Transverse colon (tissue), 4 donors: ENCODE data around the gene ANKRD34C. TPM values are rescaled to one million over a fixed set of nuclear protein-coding genes. Genes with fewer than 3 reads are reported as not detected.

Experiments
- DNase-seq: peaks from one replicate; pipeline ENCODE4 v3.0.0-alpha.2; 2019
- H3K27ac ChIP-seq, 4 donors: fragments of 200-600 bp; sonication (generic); 2 replicates each; pipeline ENCODE4 v1.5.1; 2016 to 2018; ENCODE audit warnings: inconsistent platforms in 4 of 4
- H3K27me3 ChIP-seq: fragments of 200-600 bp; sonication (generic); 2 replicates; pipeline ENCODE4 v1.5.1; 2017; ENCODE audit warnings: inconsistent platforms
- H3K36me3 ChIP-seq, 4 donors: fragments of 200-600 bp; sonication (generic); 2 replicates each; pipeline ENCODE4 v1.5.1; 2017 to 2019; ENCODE audit warnings: inconsistent platforms in 4 of 4
- H3K4me1 ChIP-seq, 4 donors: fragments of 200-600 bp; sonication (generic); 2 replicates each; pipeline ENCODE4 v1.5.1; 2017 to 2020; ENCODE audit warnings: inconsistent platforms in 4 of 4
- H3K4me3 ChIP-seq, 4 donors: fragments of 200-600 bp; sonication (generic); 1 replicate in 1 of 4; 2 replicates in 3 of 4; pipeline versions ENCODE4 v1.5.1 to v1.6.1; 2017 to 2019; ENCODE audit warnings: inconsistent platforms in 4 of 4
- H3K9me3 ChIP-seq, 2 donors: fragments of 200-600 bp; sonication (generic); 2 replicates each; pipeline ENCODE4 v1.5.1; 2017 to 2019; ENCODE audit warnings: inconsistent platforms in 2 of 2
- CTCF ChIP-seq, 5 experiments: fragments of 200-600 bp in 3 of 5; fragments of 450-650 bp in 2 of 5; sonication (generic) in 3 of 5; IDR thresholded peaks; 1 replicate in 2 of 5; 2 replicates in 3 of 5; pipeline ENCODE4 v1.5.1; 2016 to 2017; ENCODE audit warnings: antibody characterized with exemption in 5 of 5, inconsistent platforms in 3 of 5, mild to moderate bottlenecking in 2 of 5, moderate library complexity in 1 of 5
- EP300 ChIP-seq: sonication (generic); formaldehyde crosslinking; IDR thresholded peaks from one replicate; pipeline ENCODE4 v1.6.1; 2017; ENCODE audit warnings: antibody characterized with exemption, low read depth
- POLR2A ChIP-seq: fragments of 450-650 bp; IDR thresholded peaks from one replicate; pipeline ENCODE4 v1.6.1; 2016; ENCODE audit warnings: antibody characterized with exemption, mild to moderate bottlenecking, moderate library complexity
- POLR2AphosphoS5 ChIP-seq, 3 donors: sonication (generic); formaldehyde crosslinking; IDR thresholded peaks; one replicate each; pipeline ENCODE4 v1.6.1; 2016; ENCODE audit warnings: antibody characterized with exemption in 3 of 3
- WGBS, 2 donors: methylation state at CpG; one replicate each; pipeline ENCODE4 v1.1.5; 2018; ENCODE audit warnings: low coverage in 1 of 2; 5-methylcytosine and 5-hydroxymethylcytosine counted together
- in situ Hi-C, 4 donors: fragments of 200-750 bp; cut with MboI; loops; one replicate each; pipeline versions ENCODE4 v1.15.0 to v1.15.1; 2017; ENCODE audit warnings: low sequenced_read_pairs in 3 of 4, low pct_ligation_motif_present in 1 of 4, low pct_unique_long_range_greater_than_20kb in 1 of 4
- intact Hi-C: fragments of 100-400 bp; cut with DNase I; formaldehyde crosslinking; loops from one replicate; pipeline ENCODE4 v1.15.1; 2023; ENCODE audit warnings: low total_unique reads
- total RNA-seq, 4 donors: library from RNA; depleted of rRNA; stranded (reverse); fragments of >200 nt; gene quantifications; one replicate each; pipeline ENCODE4 v1.1.0, GENCODE V29; 2016

ANKRD34C gene
- total RNA-seq, 4 donors from 2014 or later = not detected

GRCh38 chr15:79265987-79266579 lies 16.4 kb upstream of the ANKRD34C start:
- H3K36me3 ChIP-seq = no peaks in the 10 kb centered on the region
- no peaks in the 10 kb centered on the region for H3K9me3 ChIP-seq
- no peak overlapping the region for H3K4me3 ChIP-seq
- H3K27me3 ChIP-seq = peaks cover 15% of the 10 kb centered on the region
- DNase-seq = no peak
- 67 to 70% methylated on average over 2 to 3 of the region's 3 CpGs for WGBS, 2 donors
- TF ChIP-seq CTCF (IDR thresholded peaks at IDR 0.05) (no peak), POLR2A (no peak), POLR2AphosphoS5 (IDR thresholded peaks at IDR 0.05) (no peak), EP300 (no peak)
- H3K4me1 ChIP-seq = no peaks in the 10 kb centered on the region
- intact Hi-C loops (no loop called here), in situ Hi-C loops (no loop called here)
- no peak overlapping the region for H3K27ac ChIP-seq

- in situ Hi-C loops = no loop called here
- WGBS, 2 donors = 24 to 50% methylated on average over 12 to 40 of the region's 46 CpGs
- H3K27me3 ChIP-seq = peaks cover 66% of the 10 kb centered on the region
- no peaks in the 10 kb centered on the region for H3K9me3 ChIP-seq
- intact Hi-C loops = no loop called here
- no peak overlapping the region for H3K4me3 ChIP-seq
- no peak for DNase-seq
- no peaks in the 10 kb centered on the region for H3K36me3 ChIP-seq
- H3K27ac ChIP-seq = no peak overlapping the region
- no peak for TF ChIP-seq POLR2AphosphoS5 (IDR thresholded peaks at IDR 0.05)
- TF ChIP-seq EP300 = no peak
- TF ChIP-seq POLR2A = no peak
- no peak for TF ChIP-seq CTCF (IDR thresholded peaks at IDR 0.05)
- H3K4me1 ChIP-seq = no peaks in the 10 kb centered on the region
These were observed 928 bp downstream of the ANKRD34C start for GRCh38 chr15:79283252-79284048.

- Histone ChIP-seq H3K4me1 (no peaks in the 10 kb centered on the region), H3K27ac (no peak overlapping the region), H3K36me3 (no peaks in the 10 kb centered on the region), H3K4me3 (no peak overlapping the region), H3K27me3 (peaks cover 10% of the 10 kb centered on the region), H3K9me3 (no peaks in the 10 kb centered on the region)
- in situ Hi-C loops = no loop called here
- DNase-seq = no peak
- TF ChIP-seq POLR2AphosphoS5 (IDR thresholded peaks at IDR 0.05) (no peak), CTCF (IDR thresholded peaks at IDR 0.05) (no peak), EP300 (no peak), POLR2A (no peak)
- 47 to 63% methylated on average over 5 to 6 of the region's 6 CpGs for WGBS, 2 donors
- intact Hi-C loops = no loop called here
These were observed 8.2 kb downstream of the ANKRD34C start for GRCh38 chr15:79290642-79291275.

GRCh38 chr15:79292011-79292410 lies 9.5 kb downstream of the ANKRD34C start:
- TF ChIP-seq CTCF (IDR thresholded peaks at IDR 0.05) (no peak), POLR2A (no peak), EP300 (no peak), POLR2AphosphoS5 (IDR thresholded peaks at IDR 0.05) (no peak)
- Histone ChIP-seq H3K27me3 (peaks cover 10% of the 10 kb centered on the region), H3K36me3 (no peaks in the 10 kb centered on the region), H3K27ac (no peak overlapping the region), H3K4me1 (no peaks in the 10 kb centered on the region), H3K4me3 (no peak overlapping the region), H3K9me3 (no peaks in the 10 kb centered on the region)
- 87 to 88% methylated on average over 3 to 4 of the region's 4 CpGs for WGBS, 2 donors
- no peak for DNase-seq
- in situ Hi-C loops = no loop called here
- intact Hi-C loops = no loop called here
